Stomach (tissue), 4 donors: ENCODE data around the gene SLC7A11.

ENCODE experiments used
- POLR2AphosphoS5 ChIP-seq, 3 donors: sonication (generic); formaldehyde crosslinking; IDR thresholded peaks; one replicate each; pipeline ENCODE4 v1.6.1; 2016; ENCODE audit warnings: antibody characterized with exemption in 3 of 3
- TF ChIP-seq, protein P1 (sequence below), 7 experiments: fragments of 450-650 bp in 4 of 7; fragments of 200-600 bp in 3 of 7; sonication (generic) in 3 of 7; IDR thresholded peaks; one replicate each; pipeline ENCODE4 v1.5.1; 2016 to 2019; ENCODE audit warnings: antibody characterized with exemption in 7 of 7, control low read depth in 2 of 7, mild to moderate bottlenecking in 1 of 7

DNA sequence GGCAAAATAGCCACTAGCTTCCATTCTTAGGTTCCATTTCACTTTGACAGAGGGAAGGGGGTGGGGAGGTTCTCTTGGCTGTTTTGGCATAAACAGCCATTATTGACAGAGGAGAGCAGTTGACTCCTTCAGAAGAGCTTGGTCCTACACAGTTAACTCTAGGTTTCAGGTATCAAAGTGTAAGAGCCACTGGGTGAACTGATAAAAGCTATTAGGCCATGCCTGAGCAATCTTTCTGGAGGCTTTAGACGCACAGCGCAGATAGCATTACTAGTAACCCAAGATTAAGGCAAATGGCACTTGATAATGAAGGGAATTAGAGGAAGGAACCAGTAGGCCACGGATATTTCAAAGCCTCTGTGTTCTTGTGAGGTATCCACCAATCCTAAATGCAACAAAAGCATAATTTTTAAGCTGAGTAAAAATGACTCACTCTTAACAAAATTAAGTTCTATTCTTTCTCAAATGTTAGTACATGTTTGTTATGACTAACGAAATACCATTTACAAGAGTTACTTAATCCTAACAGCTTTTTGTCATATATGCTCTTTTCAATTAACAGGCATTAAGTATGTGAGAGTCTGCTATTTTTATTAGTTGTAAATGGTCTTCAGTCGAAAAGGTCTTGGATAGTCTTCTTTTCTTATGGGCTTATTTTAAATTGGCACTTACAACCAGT, 53.6 kb downstream of the SLC7A11 start:
- TF ChIP-seq, protein P1, sequence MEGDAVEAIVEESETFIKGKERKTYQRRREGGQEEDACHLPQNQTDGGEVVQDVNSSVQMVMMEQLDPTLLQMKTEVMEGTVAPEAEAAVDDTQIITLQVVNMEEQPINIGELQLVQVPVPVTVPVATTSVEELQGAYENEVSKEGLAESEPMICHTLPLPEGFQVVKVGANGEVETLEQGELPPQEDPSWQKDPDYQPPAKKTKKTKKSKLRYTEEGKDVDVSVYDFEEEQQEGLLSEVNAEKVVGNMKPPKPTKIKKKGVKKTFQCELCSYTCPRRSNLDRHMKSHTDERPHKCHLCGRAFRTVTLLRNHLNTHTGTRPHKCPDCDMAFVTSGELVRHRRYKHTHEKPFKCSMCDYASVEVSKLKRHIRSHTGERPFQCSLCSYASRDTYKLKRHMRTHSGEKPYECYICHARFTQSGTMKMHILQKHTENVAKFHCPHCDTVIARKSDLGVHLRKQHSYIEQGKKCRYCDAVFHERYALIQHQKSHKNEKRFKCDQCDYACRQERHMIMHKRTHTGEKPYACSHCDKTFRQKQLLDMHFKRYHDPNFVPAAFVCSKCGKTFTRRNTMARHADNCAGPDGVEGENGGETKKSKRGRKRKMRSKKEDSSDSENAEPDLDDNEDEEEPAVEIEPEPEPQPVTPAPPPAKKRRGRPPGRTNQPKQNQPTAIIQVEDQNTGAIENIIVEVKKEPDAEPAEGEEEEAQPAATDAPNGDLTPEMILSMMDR (IDR thresholded peaks at IDR 0.05), result no peak
- no peak for TF ChIP-seq POLR2AphosphoS5 (IDR thresholded peaks at IDR 0.05)
